Esophagus muscularis mucosa (tissue), 4 donors: ENCODE measurements around the gene TPD52L2. TPM values are rescaled to one million over a fixed set of nuclear protein-coding genes. Genes with fewer than 3 reads are reported as not detected.

Source experiments
- DNase-seq: peaks from one replicate; pipeline ENCODE4 v3.0.0-alpha.2; 2017; ENCODE audit errors: extremely low spot score
- H3K27ac ChIP-seq, 4 donors: fragments of 200-600 bp; sonication (generic); replicated peaks in 1 of 4; 1 replicate in 3 of 4; 2 replicates in 1 of 4; pipeline ENCODE4 v1.5.1; 2016 to 2019; ENCODE audit warnings: mild to moderate bottlenecking in 1 of 4
- H3K27me3 ChIP-seq, 4 donors: fragments of 200-600 bp; sonication (generic); one replicate each; pipeline versions ENCODE4 v1.5.1 to v1.6.0; 2016 to 2019
- H3K36me3 ChIP-seq, 4 donors: fragments of 200-600 bp; sonication (generic); one replicate each; pipeline ENCODE4 v1.5.1; 2016 to 2019
- H3K4me1 ChIP-seq, 4 donors: fragments of 200-600 bp; sonication (generic); one replicate each; pipeline ENCODE4 v1.5.1; 2016 to 2019
- H3K4me3 ChIP-seq, 4 donors: fragments of 200-600 bp; sonication (generic); 1 replicate in 2 of 4; 2 replicates in 2 of 4; pipeline ENCODE4 v1.5.1; 2016 to 2019; ENCODE audit warnings: mild to moderate bottlenecking in 4 of 4, moderate library complexity in 1 of 4
- H3K9me3 ChIP-seq, 4 donors: fragments of 200-600 bp; sonication (generic); 1 replicate in 3 of 4; 2 replicates in 1 of 4; pipeline ENCODE4 v1.5.1; 2016 to 2019
- EP300 ChIP-seq: sonication (generic); formaldehyde crosslinking; IDR thresholded peaks from one replicate; pipeline ENCODE4 v1.6.1; 2017; ENCODE audit warnings: antibody characterized with exemption
- POLR2A ChIP-seq: fragments of 450-650 bp; IDR thresholded peaks from one replicate; pipeline ENCODE4 v1.6.1; 2017; ENCODE audit warnings: antibody characterized with exemption, moderate library complexity, mild to moderate bottlenecking, low read depth
- POLR2AphosphoS5 ChIP-seq, 2 donors: sonication (generic); formaldehyde crosslinking; IDR thresholded peaks; one replicate each; pipeline ENCODE4 v1.6.1; 2017; ENCODE audit warnings: antibody characterized with exemption in 2 of 2
- WGBS: methylation state at CpG from one replicate; pipeline ENCODE4 v1.1.5; 2018; 5-methylcytosine and 5-hydroxymethylcytosine counted together
- intact Hi-C: fragments of 100-400 bp; cut with DNase I; formaldehyde crosslinking; loops from one replicate; pipeline ENCODE4 v1.15.1; 2023
- total RNA-seq, 4 donors: library from RNA; depleted of rRNA; stranded (reverse); fragments of >200 nt; gene quantifications; one replicate each; pipeline versions ENCODE4 v1.1.0 to v1.2.1, GENCODE V29; 2016
- TF ChIP-seq, protein P1 (sequence below), 3 experiments: fragments of 200-600 bp in 2 of 3; fragments of 450-650 bp in 1 of 3; sonication (generic) in 2 of 3; IDR thresholded peaks; one replicate each; pipeline ENCODE4 v1.5.1; 2017 to 2019; ENCODE audit warnings: antibody characterized with exemption in 3 of 3, mild to moderate bottlenecking in 2 of 3, moderate library complexity in 1 of 3

TPD52L2 gene
- total RNA-seq, 4 donors from 2014 or later: 110 to 162 (median 134) TPM

- Histone ChIP-seq H3K4me1 (peaks cover 8 to 9% (median 8%) of the 10 kb centered on the region in 4 donors), H3K36me3 (peaks cover 29 to 74% (median 71%) of the 10 kb centered on the region in 4 donors), H3K27ac (no peak overlapping the region), H3K4me3 (no peak overlapping the region), H3K27me3 (no peaks in the 10 kb centered on the region), H3K9me3 (no peaks in the 10 kb centered on the region)
- intact Hi-C loops: no loop called here
- TF ChIP-seq POLR2AphosphoS5 (IDR thresholded peaks at IDR 0.05): no peak
- TF ChIP-seq, protein P1, sequence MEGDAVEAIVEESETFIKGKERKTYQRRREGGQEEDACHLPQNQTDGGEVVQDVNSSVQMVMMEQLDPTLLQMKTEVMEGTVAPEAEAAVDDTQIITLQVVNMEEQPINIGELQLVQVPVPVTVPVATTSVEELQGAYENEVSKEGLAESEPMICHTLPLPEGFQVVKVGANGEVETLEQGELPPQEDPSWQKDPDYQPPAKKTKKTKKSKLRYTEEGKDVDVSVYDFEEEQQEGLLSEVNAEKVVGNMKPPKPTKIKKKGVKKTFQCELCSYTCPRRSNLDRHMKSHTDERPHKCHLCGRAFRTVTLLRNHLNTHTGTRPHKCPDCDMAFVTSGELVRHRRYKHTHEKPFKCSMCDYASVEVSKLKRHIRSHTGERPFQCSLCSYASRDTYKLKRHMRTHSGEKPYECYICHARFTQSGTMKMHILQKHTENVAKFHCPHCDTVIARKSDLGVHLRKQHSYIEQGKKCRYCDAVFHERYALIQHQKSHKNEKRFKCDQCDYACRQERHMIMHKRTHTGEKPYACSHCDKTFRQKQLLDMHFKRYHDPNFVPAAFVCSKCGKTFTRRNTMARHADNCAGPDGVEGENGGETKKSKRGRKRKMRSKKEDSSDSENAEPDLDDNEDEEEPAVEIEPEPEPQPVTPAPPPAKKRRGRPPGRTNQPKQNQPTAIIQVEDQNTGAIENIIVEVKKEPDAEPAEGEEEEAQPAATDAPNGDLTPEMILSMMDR (IDR thresholded peaks at IDR 0.05): no peak
- no peak for TF ChIP-seq EP300
- TF ChIP-seq POLR2A: no peak
- no peak for DNase-seq
- 90% methylated on average over 23 of the region's 25 CpGs for WGBS
These were observed 24.5 kb downstream of the TPD52L2 start for GRCh38 chr20:63889241-63890200.

- Histone ChIP-seq H3K4me3 (no peak overlapping the region), H3K4me1 (peaks cover 5 to 13% (median 11%) of the 10 kb centered on the region in 4 donors), H3K27ac (no peak overlapping the region), H3K27me3 (no peaks in the 10 kb centered on the region), H3K36me3 (peaks cover 28 to 68% (median 65%) of the 10 kb centered on the region in 4 donors), H3K9me3 (no peaks in the 10 kb centered on the region)
- TF ChIP-seq EP300: no peak
- TF ChIP-seq POLR2A: no peak
- TF ChIP-seq POLR2AphosphoS5 (IDR thresholded peaks at IDR 0.05): no peak
- TF ChIP-seq, protein P1 (IDR thresholded peaks at IDR 0.05): no peak
- 89% methylated on average over 7 of the region's 7 CpGs for WGBS
- no peak for DNase-seq
- intact Hi-C loops: no loop called here
These were observed 25.1 kb downstream of the TPD52L2 start for GRCh38 chr20:63890201-63890576.

DNA sequence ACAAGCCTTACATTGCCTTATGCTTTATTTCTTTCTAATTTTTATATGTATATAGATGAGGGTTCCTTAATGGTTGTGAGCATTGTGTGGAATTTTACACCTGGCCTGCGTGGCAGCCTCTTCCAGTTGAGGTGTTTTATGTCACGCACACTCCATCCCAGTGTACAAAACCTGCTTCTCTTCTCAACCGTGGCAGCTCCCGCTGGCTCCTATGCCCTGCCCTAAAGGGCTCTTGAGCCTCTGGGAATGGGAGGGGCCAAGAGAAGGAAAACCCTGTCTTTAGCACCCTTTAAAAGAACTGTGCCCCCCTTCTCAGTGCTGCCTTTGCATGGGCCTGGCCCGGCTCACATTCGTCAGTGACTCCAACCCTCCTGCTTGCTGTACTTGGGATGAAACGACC lies 25.5 kb downstream of the TPD52L2 start:
- intact Hi-C loops: no loop called here
- no peaks in the 10 kb centered on the region for H3K27me3 ChIP-seq
- H3K4me1 ChIP-seq: peaks cover 5 to 13% (median 12%) of the 10 kb centered on the region in 4 donors
- H3K9me3 ChIP-seq: no peaks in the 10 kb centered on the region
- H3K4me3 ChIP-seq: no peak overlapping the region
- no peak for DNase-seq
- peaks cover 24 to 64% (median 60%) of the 10 kb centered on the region in 4 donors for H3K36me3 ChIP-seq
- WGBS: 92% methylated on average over 7 of the region's 7 CpGs
- H3K27ac ChIP-seq: no peak overlapping the region
- TF ChIP-seq EP300 (no peak), POLR2AphosphoS5 (IDR thresholded peaks at IDR 0.05) (no peak), POLR2A (no peak)
- TF ChIP-seq, protein P1 (IDR thresholded peaks at IDR 0.05): no peak

DNA sequence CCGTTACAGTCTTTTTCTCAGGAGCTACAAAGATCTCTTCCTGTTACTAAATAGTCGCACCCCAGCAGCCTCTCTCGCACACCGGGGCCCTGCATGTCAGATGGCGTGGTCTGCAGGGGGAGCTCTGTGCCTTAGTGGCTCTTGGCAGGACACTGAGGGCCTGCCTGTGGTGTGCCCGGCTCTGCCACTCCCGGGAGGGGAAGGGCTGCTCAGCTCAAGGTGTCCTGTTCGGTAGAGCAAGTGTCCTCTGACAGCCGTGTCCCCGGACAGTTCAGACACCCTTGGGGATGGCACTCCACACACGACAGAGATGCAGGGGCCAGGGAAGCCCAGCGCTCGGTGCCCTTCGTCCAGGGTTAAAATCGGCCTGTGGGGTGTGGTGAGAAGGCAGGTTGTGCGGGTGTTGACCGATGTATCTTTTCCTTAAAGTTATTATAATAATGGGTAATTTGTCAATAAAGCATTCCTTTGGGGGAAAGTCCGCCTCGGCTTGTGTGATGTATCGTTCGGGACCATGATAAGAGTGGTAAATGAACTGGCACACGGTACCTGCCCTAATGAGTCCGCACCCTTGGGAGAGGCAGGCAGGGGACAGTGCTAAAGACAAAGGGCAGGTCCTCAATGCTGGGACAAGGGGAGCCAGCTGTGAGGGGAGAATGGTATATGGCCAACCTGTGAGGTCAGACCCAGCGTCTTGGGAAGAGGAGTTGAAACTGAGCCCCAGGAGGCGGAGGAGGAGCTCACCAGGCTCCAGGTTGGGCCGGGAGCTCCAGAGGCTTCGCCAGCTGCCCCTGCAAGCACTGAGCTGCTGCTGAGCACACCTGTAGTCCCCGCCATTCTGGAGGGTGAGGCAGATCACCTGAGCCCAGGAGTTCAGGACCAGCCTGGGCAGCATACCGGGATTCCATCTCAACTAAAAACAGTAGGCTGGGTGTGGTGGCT lies 26.3 kb downstream of the TPD52L2 start:
- TF ChIP-seq, protein P1 (IDR thresholded peaks at IDR 0.05): no peak
- TF ChIP-seq EP300 (no peak), POLR2A (no peak), POLR2AphosphoS5 (IDR thresholded peaks at IDR 0.05) (no peak)
- H3K9me3 ChIP-seq: no peaks in the 10 kb centered on the region
- no peak overlapping the region for H3K4me3 ChIP-seq
- intact Hi-C loops: no loop called here
- H3K4me1 ChIP-seq: peaks cover 8 to 19% (median 19%) of the 10 kb centered on the region in 4 donors
- H3K36me3 ChIP-seq: peaks cover 19 to 56% (median 54%) of the 10 kb centered on the region in 4 donors
- 89% methylated on average over 23 of the region's 29 CpGs for WGBS
- DNase-seq: no peak
- no peaks in the 10 kb centered on the region for H3K27me3 ChIP-seq
- H3K27ac ChIP-seq: no peak overlapping the region
